ENCODE data around the gene SCNM1.
"Not testable (repeated sequence)": the region's sequence is repeated elsewhere in the genome, so short reads cannot be mapped to it uniquely, and the experiment has no call there.

Gene SCNM1

GRCh38 chr1:151193304-151193703 lies 27.4 kb downstream of the SCNM1 start:
- no peak for DNase-seq (ENCODE audit: low spot score)

- DNase-seq (ENCODE audit: low spot score): no peak
Measured at GRCh38 chr1:151193856-151194255, 27.9 kb downstream of the SCNM1 start.

GRCh38 chr1:151194894-151195594 lies 29.1 kb downstream of the SCNM1 start:
- peak; percentile 44 for DNase-seq (ENCODE audit: low spot score)

GRCh38 chr1:151196292-151196800 lies 30.4 kb downstream of the SCNM1 start:
- no peak for DNase-seq (ENCODE audit: low spot score)

GRCh38 chr1:151197863-151198253 lies 31.9 kb downstream of the SCNM1 start:
- DNase-seq (ENCODE audit: low spot score): no peak

GRCh38 chr1:151198254-151199127 lies 32.5 kb downstream of the SCNM1 start, which contains the start of gene PIP5K1A:
Gene PIP5K1A, plus strand, starts transcription at chr1:151198552. Its CDS starts 445 bp downstream, at chr1:151198997.
- DNase-seq (ENCODE audit: low spot score): peak; percentile 92

- no peak for DNase-seq (ENCODE audit: low spot score)
Measured at GRCh38 chr1:151199873-151200581, 34.1 kb downstream of the SCNM1 start.

- DNase-seq (ENCODE audit: low spot score): not testable (repeated sequence)
Measured at GRCh38 chr1:151205381-151205965, 39.5 kb downstream of the SCNM1 start.

- DNase-seq (ENCODE audit: low spot score): no peak
Measured at GRCh38 chr1:151210830-151211229, 44.9 kb downstream of the SCNM1 start.

- DNase-seq (ENCODE audit: low spot score): no peak
Measured at GRCh38 chr1:151211972-151212705, 46.2 kb downstream of the SCNM1 start.

- no peak for DNase-seq (ENCODE audit: low spot score)
Measured at GRCh38 chr1:151213560-151213959, 47.6 kb downstream of the SCNM1 start.

All from HuH-7.5 (cell line).